Effector memory CD8-positive, alpha-beta T cell (primary cell): ENCODE results near the gene SPIB.

Source experiments
- ATAC-seq: fragments of 150-1000 bp; cut with Tn5 transposase; replicated peaks from 2 replicates; pipeline ENCODE4 v1.10.0; 2021; ENCODE audit warnings: mild to moderate bottlenecking, moderate library complexity
- DNase-seq, 3 experiments: peaks; one replicate each; pipeline ENCODE4 v3.0.0; 2021
- H3K27ac Mint-ChIP-seq, 2 donors: one replicate each; pipeline ENCODE4 v1.8.0; 2022; ENCODE audit warnings: mild to moderate bottlenecking in 2 of 2, mixed read lengths in 2 of 2, moderate library complexity in 2 of 2
- H3K27me3 Mint-ChIP-seq, 2 donors: one replicate each; pipeline ENCODE4 v1.8.0; 2022; ENCODE audit warnings: mixed read lengths in 2 of 2
- H3K36me3 Mint-ChIP-seq: one replicate; pipeline ENCODE4 v1.8.0; 2022; ENCODE audit warnings: mild to moderate bottlenecking, moderate library complexity, mixed read lengths; ENCODE audit not compliant: insufficient read depth
- H3K4me1 Mint-ChIP-seq, 2 donors: one replicate each; pipeline ENCODE4 v1.8.0; 2022; ENCODE audit warnings: low read depth in 2 of 2, mixed read lengths in 2 of 2
- H3K4me3 Mint-ChIP-seq, 2 donors: one replicate each; pipeline ENCODE4 v1.8.0; 2022; ENCODE audit warnings: mild to moderate bottlenecking in 2 of 2, mixed read lengths in 2 of 2, moderate library complexity in 2 of 2
- H3K9me3 Mint-ChIP-seq, 2 donors: one replicate each; pipeline ENCODE4 v1.8.0; 2022; ENCODE audit warnings: mixed read lengths in 2 of 2

SPIB gene

GRCh38 chr19:50478901-50479715 is 60.4 kb downstream of the SPIB start:
- Mint-ChIP-seq H3K9me3 (peaks cover 0 to 1% of the 10 kb centered on the region in 2 donors), H3K36me3 (peaks cover 68% of the 10 kb centered on the region), H3K4me3 (no peak overlapping the region), H3K4me1 (peaks cover 22 to 27% of the 10 kb centered on the region in 2 donors), H3K27ac (peak overlapping the region in 1 of 2 donors; percentile 41), H3K27me3 (no peaks in the 10 kb centered on the region)
- ATAC-seq (no peak), DNase-seq (no peak)

DNA sequence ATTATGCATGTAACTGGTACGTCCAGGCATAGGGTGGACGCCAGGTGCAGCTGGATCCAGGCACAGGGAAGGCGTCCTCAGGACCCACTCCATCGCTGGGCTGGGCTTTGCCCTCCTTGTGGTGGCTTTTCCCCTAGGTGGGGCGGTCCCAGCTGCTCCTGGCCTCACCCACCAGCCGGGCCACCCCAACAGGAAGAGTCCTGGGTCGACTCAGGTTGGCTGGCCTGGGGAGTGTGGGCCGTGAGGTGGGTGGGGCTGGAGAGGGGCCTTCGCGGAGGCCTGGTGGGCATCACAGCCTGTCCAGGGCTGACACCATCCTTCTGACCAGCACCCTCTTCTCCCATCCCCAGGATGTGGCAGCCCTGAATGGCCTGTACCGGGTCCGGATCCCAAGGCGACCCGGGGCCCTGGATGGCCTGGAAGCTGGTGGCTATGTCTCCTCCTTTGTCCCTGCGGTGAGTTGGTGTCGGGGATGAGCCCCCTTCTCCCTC is 61.1 kb downstream of the SPIB start:
- ATAC-seq: no peak
- DNase-seq: no peak
- Mint-ChIP-seq H3K4me1 (peaks cover 22 to 27% of the 10 kb centered on the region in 2 donors), H3K27ac (peak overlapping the region in 1 of 2 donors; percentile 67), H3K36me3 (peaks cover 65% of the 10 kb centered on the region), H3K4me3 (no peak overlapping the region), H3K9me3 (peaks cover 0 to 1% of the 10 kb centered on the region in 2 donors), H3K27me3 (no peaks in the 10 kb centered on the region)

- peak overlapping the region; percentile 70 to 90 for H3K27ac Mint-ChIP-seq
- no peak for ATAC-seq
- no peak for DNase-seq
- no peak overlapping the region for H3K4me3 Mint-ChIP-seq
- peaks cover 58% of the 10 kb centered on the region for H3K36me3 Mint-ChIP-seq
- no peaks in the 10 kb centered on the region for H3K27me3 Mint-ChIP-seq
- H3K4me1 Mint-ChIP-seq: peaks cover 22 to 27% of the 10 kb centered on the region in 2 donors
- peaks cover 0 to 1% of the 10 kb centered on the region in 2 donors for H3K9me3 Mint-ChIP-seq
Observed at GRCh38 chr19:50480281-50481111, 61.8 kb downstream of the SPIB start.
